Activated CD4-positive, alpha-beta T cell treated with anti-CD3 and anti-CD28 coated beads, Interleukin-2, amount 50 U/mL, for 24 hours (primary cell): ENCODE data around the gene FGGY.
"Not testable (repeated sequence)": the region's sequence is repeated elsewhere in the genome, so short reads cannot be mapped to it uniquely, and the experiment has no call there.

Source experiments
- DNase-seq, 2 donors: peaks; one replicate each; pipeline ENCODE4 v3.0.0-alpha.2; 2020; ENCODE audit warnings: low read depth in 1 of 2, low spot score in 1 of 2

The FGGY gene

GRCh38 chr1:59568158-59568935, 271.5 kb downstream of the FGGY start:
- DNase-seq = no peak

GRCh38 chr1:59569198-59569597, 272.3 kb downstream of the FGGY start:
- DNase-seq = no peak

GRCh38 chr1:59570524-59570923, 273.6 kb downstream of the FGGY start:
- no peak for DNase-seq

DNA sequence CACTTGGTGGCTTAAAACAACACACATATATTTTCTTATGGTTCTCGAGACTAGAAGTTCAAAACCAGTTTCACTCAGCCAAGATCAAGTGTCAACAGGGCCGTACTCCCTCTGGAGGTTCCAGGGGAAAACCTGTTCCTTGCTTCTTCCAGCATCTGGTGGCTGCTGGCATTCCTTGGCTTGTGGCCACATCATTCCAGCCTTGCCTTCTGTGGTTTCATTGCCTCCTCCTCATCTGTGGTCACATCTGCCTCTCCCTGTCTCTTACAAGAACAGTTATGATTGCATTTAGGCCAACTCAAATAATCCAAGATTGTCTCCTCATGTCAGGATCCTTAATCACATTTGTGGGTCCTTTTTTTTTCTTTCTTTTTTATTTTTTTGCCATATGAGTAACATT, 277.2 kb downstream of the FGGY start:
- no peak for DNase-seq

DNA sequence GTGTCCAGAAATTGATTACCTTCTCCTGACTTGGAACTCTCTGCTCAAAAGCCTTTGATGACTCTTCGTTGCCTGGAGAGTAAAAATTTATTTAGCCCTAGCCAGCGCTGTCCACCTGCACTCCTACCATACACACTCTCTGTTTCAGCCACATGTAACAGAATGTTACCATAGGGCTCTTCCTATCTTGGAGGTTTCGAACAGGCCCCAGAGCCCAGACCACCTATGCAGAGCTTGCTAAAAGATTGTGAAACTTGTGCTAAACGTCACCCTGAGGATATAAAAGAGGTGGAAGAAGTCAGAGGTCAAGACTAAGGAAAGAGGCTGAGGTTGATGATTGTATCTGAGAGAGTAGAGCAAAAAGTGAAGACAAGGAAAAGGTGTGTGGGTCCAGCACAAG, 280.9 kb downstream of the FGGY start:
- no peak for DNase-seq

- no peak for DNase-seq
These were observed 282.3 kb downstream of the FGGY start for GRCh38 chr1:59579222-59579621.

DNA sequence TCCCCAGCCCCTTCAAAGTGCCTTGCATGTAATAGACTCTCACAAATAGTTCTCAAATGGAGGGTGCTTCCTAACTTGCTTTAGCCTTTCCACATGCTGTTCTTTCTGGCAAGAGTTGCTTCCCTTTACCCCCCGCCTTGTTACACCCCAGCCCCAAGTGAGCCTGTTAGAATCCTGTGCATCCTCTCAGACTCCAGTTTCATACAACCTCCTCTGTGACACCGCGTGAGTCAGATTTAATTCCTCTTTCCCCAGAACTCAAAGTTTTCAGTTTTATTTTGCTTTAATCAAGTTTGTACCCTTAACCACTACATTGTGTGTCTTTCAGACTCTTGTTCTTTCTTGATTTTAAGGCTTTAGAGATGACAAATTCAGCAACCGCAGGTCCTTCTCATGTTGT, 283.4 kb downstream of the FGGY start:
- DNase-seq = no peak

DNA sequence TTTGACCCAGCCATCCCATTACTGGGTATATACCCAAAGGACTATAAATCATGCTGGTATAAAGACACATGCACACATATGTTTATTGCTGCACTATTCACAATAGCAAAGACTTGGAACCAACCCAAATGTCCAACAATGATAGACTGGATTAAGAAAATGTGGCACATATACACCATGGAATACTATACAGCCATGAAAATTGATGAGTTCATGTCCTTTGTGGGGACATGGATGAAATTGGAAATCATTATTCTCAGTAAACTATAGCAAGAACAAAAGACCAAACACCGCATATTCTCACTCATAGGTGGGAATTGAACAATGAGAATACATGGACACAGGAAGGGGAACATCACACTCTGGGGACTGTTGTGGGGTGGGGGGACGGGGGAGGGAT, 295.5 kb downstream of the FGGY start:
- DNase-seq = not testable (repeated sequence)

DNA sequence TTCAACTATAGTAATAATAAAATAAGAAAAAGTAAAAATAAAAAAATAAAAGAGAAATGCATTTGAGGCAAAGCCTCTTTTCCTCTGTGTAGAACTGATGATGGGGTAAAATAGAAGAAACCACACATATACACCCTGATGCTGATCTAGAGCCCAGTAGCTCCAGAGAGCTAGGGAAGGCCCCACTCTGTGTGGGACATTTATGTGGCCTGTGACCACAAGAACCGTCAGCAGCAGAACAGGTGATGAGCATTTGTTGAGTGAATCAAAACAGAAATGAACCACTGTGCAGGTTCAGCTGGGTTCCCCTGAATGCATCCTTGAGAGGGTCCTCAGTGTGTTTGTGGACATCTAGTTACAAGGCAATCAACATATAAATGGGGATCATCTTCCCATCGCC, 296.0 kb downstream of the FGGY start:
- no peak for DNase-seq

DNA sequence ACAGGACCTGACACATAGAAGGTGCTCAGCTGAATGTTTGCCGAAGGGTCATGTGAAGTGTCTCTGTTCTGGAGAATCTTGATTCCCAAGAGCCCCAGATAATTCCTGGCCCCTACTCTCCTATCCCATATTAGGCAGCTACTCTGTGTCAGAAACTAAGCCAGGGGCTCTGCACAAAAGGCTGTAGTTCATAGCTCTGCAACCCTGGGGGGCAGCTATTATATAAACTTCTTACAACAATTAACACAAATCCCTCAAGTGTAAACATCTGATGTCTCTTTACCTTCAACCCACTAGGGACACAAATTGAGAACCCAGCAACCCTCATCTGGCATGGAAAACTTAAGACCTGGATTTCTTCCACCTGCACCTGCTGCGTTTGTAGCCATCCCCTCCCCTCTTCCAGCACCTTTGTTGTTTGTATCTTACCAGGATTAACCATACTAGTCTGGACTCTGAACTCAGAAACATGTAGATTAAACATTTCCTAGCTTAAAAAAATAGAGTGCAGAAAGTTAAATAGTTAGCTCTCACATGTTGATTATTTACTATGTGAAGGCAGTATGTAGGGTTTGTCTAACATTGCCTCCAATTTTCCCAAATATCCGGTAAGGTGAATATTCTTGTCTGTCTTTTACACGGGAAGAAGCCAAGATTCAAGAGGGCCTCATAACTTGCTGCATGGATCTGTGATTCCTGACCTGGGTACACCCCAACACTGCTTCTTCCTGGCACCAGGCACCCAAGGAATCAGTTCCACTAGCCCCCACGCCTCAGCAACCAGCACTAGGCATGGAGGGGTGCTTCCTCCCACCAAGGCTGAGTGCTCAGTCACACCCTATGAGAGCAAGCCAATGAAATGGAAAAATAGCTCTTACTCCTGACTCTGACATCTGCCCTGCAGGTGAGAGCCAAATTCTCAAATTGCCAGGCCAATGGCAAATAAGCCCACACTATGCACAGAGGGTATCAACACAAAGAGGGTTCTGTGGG, 297.2 kb downstream of the FGGY start:
- DNase-seq = no peak

DNA sequence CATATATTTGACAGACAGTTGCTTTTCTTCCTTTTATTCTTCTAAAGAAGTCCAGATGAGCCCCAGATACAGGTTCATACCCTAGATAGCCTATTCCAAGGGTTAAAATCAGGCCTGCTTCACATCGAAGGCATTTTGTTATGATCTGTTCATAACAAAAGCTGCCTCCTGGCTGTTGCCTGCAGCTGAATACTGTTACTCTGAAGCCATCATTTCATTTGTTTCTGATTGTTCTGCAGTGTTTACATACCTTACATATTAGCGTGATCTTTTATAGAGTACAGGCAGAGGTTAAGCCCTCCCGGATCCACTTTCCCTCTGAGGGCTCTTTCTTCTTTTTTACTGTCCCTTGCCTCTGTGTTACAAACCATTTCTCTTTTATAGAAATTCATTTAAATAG, 298.9 kb downstream of the FGGY start:
- DNase-seq = no peak

- DNase-seq = no peak
These were observed 299.5 kb downstream of the FGGY start for GRCh38 chr1:59596432-59596831.

GRCh38 chr1:59596956-59597355, 300.1 kb downstream of the FGGY start:
- DNase-seq = no peak

DNA sequence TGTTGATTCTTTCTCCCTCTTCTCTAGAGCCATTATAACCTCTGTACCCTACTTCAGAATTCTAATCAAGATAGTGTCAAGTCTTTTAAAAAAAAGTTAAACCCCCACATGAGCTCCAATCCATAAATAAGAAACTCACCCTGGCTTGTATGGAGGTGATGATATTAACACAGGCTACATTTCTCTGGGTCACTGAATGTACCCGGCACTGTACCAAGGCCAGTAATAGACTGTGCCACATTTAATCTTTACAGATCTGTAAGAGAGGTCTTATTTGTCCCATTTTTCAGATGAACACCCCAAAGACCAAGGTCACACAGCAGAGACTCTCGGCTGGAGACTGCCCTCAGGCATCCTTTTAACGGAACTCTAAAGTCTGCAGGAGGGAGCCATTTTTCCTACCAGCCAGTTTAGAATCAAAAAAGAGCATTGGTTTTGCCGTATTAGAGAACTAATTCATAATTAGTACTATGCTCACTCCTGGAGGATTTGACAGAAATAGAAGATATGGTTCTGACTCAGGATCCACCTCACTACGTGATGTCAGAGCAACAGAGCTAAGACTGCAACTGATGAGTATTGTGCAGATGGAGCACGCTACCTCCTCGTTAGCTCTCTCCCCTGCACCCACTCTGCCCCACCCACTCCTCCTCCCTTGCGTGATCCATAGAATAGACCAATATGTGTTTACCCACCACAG, 300.7 kb downstream of the FGGY start:
- DNase-seq = no peak

DNA sequence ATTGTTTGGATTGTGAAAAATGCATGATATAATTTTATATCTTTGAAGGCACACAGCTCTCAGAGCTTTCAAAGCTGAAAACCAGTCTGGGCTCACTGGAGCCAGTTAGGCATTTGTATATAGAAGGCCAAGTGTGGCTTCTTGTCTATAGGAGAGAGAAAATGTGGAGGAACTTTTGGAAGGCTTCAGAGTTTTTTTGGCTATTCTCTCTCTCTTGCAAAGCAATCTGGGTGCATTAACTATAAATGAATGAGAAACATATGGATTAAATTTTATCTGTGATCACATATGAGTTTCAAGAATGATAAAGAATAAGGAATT, 301.2 kb downstream of the FGGY start:
- DNase-seq = no peak

DNA sequence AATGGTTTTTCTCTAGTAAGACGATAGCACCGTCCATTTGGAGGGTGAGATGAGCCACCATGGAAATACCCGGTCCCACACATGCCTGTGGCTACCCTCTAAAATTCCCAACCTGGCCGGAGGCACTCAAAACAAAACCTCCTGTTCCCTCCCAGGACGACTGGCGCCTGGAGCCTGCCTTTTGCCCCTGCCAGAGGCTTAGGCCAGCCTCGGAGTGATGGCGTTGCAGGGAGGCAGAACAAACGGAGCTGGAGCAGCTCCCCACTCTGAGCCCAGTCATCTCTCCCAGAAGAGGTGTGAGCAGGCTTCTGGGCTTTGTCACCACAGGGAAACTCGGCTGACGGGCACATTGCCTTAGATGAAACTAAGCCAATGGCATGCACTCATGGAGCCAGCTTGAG, 304.1 kb downstream of the FGGY start:
- DNase-seq = no peak

- no peak for DNase-seq
These were observed 304.9 kb downstream of the FGGY start for GRCh38 chr1:59601811-59602210.

GRCh38 chr1:59604191-59604590, 307.3 kb downstream of the FGGY start:
- DNase-seq = no peak

- DNase-seq = no peak
These were observed 308.3 kb downstream of the FGGY start for GRCh38 chr1:59605184-59605583.

DNA sequence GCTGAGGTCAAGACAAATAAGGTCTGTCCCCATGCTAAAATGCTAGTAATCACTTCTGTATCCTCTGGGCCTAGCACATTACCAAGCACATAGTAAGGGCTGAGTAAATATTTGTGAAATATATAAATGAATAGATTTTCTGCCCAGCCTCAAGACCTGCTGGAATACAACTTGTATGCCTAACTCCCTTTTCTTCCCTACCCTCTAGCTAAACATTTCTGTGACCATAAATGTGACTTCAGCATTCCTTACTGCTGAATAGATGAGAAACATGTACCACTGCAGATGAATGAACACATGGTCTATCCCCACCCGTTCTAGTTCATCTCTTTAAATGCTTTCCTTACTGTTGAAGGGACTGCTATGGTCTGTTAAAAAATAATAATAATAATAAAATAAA, 308.9 kb downstream of the FGGY start:
- no peak for DNase-seq

DNA sequence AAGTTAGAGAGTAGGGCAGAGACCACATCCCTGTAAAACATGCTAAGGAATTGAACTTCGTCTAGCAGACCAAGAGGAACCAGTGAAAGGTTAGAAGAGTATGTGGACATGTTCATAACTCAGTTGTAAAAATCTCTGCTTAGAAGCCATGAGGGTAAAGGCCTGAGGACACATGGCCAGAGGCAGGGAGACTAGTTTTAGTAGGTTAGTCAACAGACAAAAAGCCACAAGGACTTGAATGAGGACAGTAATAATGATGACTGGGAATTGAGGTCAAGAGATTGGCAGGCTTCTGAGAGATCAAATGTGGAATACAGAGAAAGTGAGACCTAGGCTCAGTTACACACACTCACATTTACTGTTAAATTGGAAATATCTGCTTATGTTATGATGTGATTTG, 312.4 kb downstream of the FGGY start:
- DNase-seq = no peak

- DNase-seq = not testable (repeated sequence)
These were observed 313.6 kb downstream of the FGGY start for GRCh38 chr1:59610499-59610898.
